NCI-H2227 treated with DMSO at 0.1 percent for 48 hours (cell line): ENCODE measurements around the gene SKAP2.
"Not testable (repeated sequence)": the region's sequence is repeated elsewhere in the genome, so short reads cannot be mapped to it uniquely, and the experiment has no call there.

Source experiments
- DNase-seq: peaks from one replicate; lab custom pipeline; 2025; lab: John Stamatoyannopoulos, UW

SKAP2 gene

DNA sequence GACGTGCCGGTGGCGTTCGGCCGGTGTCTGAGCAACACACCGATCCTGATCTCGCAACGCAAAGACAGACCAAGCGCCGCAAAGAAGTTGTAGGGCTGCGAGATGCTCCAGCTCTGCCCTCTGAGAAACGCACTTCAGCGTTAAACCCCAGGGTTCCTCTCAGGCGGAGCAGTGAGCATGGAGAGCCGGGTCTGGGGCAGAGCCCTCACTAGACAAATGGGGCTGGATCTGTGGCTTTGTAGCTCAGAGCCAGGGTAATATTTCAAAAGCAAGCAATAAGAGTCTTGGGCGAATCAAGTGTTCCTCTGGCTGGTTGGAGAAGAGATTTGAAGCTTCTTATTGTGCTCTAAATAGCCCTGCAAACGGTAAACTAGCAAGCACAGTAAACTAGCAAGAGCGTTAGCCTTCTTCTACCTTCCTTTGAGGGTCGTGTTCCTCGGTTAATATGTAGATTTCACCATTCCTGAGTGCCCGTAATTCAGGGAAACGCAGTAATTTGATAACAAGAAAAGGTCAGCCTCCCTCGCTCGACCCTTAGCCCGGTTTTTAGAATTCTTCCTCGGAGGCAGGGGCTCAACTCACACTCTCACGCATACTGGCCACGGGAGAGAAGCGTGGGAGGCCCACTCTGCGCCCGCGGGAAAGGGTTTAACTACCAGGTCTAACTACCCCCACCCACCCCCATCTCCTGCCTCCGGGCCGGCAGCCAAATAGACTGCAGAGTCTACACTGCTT, 6.7 kb downstream of the SKAP2 start:
- peak; percentile 4 for DNase-seq

DNA sequence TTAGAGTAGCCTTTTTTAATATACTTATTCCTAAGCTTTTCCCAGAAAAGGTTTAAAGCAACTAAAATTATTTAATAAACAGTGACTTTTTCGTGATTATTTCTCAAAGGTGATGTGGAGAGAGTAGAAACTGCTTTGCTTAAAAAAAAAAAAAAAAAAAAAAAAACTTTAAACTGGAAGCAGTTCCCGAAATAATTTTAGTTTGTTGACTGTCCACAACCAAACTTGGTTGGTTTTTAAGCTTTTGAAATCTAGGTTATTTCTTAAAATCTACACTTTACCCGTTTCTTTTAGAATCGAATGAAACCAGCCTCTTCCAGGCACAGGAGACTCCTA, 7.3 kb downstream of the SKAP2 start:
- DNase-seq = no peak

DNA sequence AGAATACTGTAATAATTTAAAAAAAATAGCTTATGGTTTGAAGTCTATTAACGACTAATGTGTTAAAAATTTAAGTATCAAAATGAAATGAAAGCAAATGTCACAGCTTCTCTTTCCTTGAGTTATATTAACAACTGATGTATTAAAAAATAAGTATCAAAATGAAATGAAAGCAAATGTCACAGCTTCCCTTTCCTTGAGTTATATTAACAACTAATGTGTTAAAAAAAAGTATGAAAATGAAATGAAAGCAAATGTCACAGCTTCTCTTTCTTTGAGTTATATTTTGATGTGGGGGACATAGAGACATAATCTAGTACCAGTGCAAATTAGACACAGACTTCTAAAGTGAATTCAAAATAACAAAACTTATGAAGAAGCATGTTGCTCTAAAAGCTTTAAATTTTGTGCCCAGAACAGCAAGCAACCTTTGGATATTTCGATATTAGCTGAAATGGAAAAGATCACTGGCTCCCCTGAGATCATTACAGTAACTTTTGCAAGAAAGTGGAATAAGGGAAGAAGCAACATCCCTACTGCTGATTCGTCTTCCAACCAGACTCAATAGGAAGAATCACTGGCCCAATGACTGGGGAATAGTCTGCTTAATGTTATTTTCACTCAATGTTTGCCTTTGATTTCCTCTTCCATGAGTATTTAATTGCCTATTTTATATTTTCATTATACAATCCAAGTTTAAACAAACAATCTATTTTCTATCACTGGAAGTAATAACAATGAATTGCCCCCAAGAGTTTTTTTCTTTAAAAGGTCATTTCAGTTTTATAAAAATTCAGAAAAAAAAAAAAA, 8.0 kb downstream of the SKAP2 start:
- no peak for DNase-seq

DNA sequence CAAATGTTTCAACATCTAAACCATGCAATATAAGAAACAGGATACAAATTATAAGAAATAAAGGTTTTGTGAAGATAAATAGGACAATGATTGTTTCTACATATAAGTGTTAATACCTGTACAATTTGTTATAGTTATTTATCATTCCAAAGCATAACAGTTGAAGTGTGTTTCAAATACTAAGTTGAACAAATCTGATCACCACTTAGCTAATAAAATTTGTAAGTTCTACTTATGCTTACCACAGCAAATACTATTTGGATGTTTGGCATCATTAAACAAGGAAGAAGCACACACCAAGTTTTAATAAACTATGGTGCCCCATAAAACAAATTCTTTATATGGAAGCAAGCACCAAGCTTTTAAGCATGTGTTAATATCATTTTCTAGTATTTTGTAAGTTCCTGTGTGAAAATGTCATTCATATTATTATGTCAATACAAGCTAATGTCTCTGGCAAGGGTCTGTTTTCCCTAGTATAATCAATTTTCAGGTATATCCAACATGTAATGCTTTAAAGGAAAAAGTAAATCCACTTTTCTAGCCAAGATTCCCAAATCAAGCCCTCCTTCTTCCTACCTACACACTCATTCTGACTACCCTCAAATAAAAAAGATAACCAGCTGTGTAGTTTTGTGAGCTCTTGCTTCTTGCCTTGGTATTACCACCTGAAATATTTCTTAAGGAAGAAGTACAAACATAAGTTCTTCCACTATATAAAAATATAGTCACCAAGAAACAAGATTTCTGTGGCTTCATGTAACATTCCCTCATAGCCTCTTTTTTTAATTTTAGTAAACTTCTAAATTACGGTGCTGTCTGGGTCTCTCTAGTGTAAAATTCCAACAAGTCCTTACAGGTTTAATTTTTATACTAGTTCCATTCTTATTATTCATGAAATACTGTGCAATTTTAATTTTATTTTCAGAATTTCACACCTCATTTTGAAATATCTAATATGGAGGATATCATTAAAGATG, 9.2 kb downstream of the SKAP2 start:
- DNase-seq = no peak

DNA sequence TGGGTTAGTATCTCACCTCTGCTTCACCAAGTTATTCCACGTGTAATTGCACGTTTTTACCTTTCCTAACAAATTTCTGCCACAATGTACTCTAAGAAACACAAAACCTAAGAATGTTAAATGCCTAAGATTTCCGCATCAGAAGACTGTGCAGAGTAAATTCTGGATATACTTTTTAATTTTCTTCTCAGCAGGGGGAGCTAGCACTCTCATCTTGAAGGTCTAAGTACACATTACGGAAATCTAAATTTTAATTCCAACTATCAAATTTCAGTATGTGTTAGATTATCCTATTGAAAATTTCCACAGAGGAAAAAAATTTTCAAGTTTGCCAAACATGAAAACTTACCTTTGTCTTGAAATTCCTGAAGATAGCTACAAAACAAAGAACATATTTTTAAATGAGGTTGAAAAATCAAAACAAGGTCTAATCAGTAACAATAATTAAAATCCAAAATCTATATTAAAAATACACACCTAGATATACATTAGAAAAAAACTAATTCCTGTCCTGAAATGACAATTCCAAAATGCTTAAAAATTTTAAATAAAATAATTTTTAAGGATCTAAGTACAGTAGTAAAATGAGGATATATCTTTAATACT, 10.5 kb downstream of the SKAP2 start:
- peak; percentile 27 for DNase-seq

DNA sequence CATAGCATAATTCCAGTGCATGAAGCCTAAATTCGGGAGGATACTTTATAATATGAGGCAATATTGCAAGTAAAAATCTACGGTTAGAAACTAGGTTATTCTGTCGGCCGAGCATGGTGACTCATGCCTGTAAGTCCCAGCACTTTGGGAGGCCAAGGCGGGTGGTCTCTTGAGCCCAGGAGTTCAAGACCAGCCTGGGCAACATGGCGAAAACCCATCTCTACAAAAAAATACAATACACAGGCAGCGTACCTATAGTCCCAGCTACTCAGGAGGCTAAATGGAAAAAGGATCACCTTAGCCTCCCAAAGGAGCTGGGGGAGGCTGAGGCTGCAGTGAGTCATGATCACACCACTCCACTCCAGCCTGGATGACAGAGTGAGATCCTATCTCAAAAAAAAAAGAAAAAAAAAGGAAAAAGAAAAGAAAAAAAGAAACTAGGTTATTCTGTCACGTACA, 14.2 kb downstream of the SKAP2 start:
- no peak for DNase-seq

DNA sequence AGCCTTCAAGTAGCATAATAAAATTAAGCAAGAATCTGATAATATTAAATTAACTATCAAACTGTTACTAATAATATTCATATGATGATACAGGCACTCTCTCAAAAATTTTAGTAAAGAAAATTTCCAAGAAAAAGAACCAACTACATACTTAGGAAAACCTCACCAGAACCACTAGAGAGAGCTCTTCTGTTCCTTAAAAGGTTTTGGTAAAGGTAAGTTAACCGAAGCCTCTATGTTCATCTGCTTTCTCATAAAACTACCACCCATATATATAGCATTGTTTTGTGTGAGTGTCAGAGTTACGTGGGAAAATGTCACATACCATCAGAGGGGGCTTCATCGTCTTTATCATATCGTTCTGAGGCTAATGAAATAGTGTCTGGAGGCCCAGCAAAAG, 20.7 kb downstream of the SKAP2 start:
- no peak for DNase-seq

DNA sequence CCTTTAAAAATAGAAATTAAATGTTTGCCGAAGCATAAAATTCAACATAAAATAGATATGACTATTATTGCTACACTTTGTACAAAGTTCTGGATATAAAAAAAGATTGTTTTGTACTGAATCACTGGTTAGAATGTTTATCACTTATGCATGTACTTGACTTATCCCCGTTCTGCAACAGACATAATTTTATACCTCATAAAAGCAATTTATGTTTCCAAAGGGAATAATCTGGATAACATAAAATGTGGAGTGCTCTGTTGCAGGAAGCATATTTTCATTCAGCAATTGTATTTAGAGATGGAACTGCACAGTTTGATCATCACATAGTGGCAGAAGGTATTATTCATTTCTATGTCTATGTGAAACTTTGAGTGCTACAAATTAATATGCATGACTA, 21.5 kb downstream of the SKAP2 start:
- no peak for DNase-seq

DNA sequence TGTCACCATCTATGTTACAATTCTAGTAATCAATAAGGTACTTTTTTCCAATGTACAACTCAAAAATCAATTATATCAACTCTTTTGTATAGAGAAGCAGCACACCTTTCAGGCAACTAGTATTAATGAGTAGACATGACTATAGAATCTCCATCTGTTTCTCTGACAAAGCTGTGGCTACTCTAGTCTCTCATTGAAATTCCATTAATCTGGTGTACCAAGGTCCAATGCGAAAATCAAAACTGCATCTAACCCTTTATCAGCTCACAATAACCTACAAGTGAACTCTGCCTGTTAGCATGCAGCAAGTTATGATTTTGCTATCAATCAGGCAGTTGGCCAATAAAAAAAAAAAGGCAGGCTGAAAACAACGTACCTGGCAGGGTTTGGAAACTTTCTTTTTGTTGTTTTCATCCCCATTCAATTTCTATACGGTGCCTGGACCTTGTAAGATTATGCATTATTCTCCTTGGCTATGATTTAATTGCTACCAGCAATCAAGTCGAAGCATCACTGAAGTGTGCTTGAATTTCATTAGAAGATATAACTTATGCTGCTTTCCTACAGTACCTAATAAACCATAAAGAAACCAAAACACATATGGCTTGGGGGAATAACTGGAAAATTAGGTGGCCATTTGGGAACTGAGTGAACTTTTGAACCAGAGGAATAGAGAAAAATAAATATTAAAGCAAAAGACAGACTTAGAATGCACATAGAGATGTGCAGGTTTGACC, 23.2 kb downstream of the SKAP2 start:
- DNase-seq = no peak

DNA sequence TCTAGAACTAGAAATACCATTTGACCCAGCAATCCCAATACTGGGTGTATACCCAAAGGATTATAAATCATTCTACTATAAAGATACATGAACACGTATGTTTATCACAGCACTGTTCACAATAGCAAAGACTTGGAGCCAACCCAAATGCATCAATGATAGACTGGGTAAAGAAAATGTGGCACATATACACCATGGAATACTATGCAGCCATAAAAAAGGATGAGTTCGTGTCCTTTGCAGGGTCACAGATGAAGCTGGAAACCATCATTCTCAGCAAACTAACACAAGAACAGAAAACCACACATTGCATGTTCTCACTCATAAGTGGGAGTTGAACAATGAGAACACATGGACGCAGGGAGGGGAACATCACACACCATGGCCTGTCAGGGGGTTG, 27.6 kb downstream of the SKAP2 start:
- not testable (repeated sequence) for DNase-seq

DNA sequence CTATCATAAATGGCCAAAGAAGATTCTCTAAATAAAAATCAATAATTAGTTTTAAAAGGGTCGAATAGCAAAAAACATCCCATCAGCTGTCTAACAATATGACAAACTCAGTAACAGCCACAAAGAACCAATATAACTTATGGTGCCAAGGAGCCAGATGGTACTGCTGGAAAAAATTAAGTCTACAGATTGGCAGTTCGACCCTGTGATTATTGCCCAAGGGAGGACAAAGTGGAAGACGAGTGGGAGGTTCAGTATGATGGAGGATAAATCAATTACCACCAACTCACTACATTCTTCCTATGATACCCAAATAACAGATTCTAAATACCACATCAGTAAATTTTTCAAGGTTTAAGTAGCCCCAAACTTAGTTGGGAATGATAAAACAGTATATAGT, 49.0 kb downstream of the SKAP2 start:
- DNase-seq = no peak

DNA sequence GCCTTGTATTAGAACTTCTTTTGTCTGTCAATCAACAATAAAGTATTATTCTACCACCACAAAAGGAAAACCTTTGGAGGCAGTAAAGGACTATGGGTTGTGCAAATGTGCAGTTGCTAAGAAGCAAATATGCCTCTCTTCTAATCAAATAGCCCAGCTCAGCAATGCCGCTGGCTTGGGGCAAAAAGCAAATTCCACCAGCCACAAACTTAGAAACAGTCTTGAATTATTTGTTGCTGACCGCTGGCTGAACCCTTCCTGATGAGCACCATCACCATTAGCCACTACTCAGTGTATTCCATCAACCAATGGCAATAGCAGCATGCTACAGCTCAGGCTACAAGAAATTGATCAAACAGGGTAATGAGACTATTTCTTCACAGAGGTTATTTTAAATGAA, 51.0 kb downstream of the SKAP2 start:
- DNase-seq = no peak

DNA sequence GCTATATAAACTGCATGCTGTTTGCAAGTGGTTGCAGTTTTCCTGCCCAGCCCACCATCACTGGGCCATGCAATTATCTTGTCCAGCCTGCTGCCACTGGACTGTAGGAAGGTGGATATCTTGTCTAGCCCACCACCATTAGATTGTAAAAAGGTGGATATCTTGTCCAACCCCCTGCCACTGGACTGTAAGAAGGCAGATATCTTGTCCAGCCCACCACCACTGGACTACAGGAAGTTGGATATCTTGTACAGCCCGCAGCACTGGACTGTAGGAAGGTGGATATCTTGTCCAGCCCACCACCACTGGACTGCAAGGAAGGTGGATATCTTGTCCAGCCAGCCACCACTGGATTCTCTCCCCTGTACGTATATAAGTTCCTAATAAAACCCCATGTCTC, 69.8 kb downstream of the SKAP2 start:
- DNase-seq = no peak

DNA sequence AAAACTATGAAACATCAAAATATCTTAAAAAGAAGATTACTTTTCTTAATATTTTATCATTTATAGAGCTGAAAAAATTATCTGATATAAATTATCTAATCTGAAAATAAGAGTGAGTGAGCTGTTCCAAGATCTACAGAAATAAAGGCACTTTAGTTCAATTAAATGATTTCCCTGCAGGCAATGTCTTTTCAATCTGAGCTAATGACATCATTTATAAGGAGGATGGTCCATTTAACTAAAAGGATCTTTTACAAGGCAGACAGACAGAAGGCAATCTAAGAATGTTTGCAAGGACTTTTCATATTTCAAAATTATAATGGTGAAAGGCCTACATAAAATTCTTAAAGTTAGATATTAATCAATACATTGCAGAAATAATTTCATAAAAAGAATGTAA, 71.8 kb downstream of the SKAP2 start:
- DNase-seq = no peak

DNA sequence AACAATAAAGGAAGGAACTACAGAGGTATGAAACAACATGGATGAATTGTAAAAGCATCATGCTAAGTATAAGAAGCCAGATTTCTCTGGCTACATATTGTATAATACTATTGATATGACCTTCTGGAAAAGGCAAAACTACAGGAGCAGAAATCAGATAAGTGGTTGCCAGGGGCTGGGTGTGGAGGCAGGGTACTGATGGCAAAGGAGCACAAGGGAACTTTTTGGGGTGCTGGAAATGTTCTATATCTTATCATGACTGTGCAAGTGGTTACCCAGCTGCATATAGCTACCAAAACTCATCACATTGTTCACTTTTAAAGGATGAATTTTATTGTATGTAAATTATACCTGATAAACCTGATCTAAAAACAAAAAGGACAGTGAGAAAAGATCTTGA, 72.4 kb downstream of the SKAP2 start:
- no peak for DNase-seq

DNA sequence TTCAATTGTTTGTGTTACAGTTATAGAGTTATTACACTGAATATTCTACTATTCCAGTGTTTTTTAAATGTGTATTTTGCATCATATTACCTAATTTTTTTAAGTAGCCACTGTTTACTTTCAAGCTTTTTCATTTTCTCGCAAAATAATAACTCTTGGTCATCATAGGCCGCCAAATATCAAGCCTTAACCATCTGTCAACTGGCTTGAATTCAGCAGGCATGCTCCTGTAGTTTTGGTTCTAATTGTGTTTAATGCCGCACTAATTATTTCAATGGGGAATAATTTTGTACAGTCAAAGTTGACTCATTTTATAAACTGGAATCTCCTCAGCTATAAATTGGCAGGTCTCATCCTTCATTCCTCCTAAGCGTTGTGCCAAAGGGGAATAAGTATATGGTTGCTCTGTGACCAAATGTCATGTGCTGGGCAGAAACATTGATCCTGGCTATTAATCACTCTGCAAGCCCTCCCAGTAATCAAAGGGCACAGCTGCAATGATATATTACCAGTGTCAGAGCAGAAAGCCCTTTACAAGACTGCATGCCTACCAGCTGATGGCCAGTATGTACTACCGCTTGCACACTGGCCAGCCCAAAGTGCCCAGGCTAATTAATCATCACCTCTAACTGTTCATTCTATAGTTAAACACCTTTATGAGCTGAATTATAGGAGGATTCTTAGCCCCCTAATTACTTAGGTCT, 74.8 kb downstream of the SKAP2 start:
- no peak for DNase-seq

DNA sequence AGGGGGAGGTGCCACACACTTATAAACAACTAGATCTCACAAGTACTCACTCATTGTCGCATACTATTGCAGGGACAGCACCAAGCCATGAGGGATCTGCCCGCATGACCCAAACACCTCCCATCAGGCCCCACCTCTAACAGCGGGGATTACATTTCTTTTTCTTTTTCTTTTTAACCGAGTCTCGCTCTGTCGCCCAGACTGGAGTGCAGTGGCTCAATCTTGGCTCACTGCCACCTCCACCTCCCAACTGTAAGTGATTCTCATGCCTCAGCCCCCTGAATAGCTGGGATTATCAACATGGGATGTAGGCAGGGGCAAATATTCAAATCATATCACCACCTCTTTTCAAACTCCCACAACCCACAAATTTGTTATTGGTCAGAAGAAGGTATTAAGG, 76.7 kb downstream of the SKAP2 start:
- no peak for DNase-seq

DNA sequence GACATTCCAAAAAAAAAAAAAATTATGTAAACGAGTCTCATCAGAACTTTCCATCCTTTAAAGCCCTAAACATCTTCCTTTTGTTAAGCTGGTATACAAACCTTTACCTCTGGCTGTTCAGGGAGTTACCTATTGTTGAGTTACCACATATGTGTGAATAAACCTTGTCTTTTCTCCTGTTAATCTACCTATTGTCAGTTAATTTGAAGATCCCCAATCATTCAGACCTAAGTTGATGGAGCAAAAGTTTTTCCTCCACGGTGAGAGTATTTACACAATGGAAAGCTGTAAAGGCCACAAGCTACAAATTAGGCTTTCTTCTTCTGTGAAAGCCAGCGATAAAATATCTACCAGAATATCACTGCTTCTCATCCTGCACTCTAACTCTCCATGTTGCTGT, 80.3 kb downstream of the SKAP2 start:
- no peak for DNase-seq

DNA sequence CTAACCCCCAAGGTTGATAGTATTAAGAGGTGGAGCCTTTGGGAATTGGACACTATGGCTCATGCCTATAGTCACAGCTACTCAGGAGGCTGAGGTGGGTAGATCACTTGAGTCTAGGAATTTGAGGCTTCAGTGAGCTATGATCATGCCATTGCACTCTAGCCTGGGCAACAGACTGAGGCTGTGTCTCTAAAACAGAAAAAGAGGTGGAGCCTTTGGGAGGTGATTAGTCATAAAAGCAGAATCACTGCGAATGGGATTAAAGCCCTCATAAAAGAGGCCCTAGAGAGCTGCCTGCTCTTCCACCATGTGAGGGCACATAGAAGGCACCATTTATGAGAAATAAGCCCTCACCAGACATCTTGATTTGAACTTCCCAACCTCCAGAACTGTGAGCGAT, 81.9 kb downstream of the SKAP2 start:
- no peak for DNase-seq

DNA sequence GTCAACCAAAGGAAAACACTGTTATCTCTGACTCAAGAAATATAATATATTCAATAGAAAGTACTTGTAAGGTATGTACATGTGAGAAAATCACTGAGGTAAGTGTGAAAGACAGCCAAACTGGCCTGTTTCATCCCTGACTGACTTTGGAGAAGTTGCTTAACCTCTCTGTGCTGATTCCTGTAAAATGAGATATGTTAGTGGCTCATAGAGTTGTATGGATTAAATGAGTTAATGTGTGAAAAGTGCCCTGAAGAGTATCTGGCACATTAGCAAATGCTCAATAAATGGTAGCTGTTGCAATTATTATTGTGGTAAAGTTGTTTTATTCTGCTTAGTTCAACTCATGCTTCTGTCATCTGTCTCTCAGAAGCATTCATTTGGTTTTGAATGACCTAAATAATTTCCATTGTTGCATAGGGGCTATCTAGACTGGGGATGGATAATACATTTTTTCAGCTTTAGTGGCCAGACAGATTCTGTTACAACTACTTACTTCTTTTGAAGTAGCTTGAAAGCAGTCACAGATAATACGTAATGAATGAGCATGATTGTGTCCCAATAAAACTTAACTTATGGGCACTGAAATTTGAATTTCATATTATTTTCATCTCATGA, 84.3 kb downstream of the SKAP2 start:
- no peak for DNase-seq
